B cell (primary cell): Measurements from ENCODE around the gene EPHB1.

ENCODE experiments used
- CTCF ChIP-seq: fragments of 200-600 bp; IDR thresholded peaks from one replicate; pipeline ENCODE4 v1.8.0; 2022; ENCODE audit warnings: antibody characterized with exemption, mild to moderate bottlenecking
- EZH2 ChIP-seq: IDR thresholded peaks from 2 replicates; pipeline ENCODE4 v1.6.1; 2012; ENCODE audit warnings: borderline replicate concordance, low read depth, mild to moderate bottlenecking, moderate library complexity, low read length; ENCODE audit not compliant: insufficient read depth, poor library complexity, severe bottlenecking

DNA sequence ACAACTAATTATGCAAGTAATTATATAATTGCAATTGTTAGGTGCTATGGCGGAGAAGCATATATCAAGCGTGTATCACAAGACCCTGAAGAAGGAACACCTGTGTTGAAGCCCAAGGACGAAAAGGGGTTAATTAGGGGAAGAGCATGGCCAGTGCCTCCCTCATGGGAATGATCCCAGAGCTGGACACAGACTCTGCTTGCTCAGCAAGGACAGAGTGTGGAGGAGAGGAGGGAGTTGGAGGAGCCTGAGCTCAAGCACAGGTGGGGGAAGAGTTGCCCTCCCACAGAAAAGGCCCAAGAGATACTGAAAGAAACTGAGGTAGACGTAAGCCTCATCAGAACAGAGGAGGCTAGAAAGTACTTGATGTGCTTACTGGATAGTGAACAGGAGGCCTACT, 423.7 kb downstream of the EPHB1 start:
- TF ChIP-seq EZH2, result no peak
- TF ChIP-seq CTCF, result no peak
